HuH-7.5 (cell line): ENCODE data around the gene ALDH8A1.

ENCODE experiments used
- DNase-seq: peaks from one replicate; pipeline ENCODE4 v3.0.0; 2011; ENCODE audit warnings: low spot score

The ALDH8A1 gene

GRCh38 chr6:134949927-134950326 lies at the start of gene ALDH8A1:
Gene ALDH8A1 (minus strand): TSS chr6:134950101. CDS start chr6:134950053, 48 bp downstream.
- no peak for DNase-seq

GRCh38 chr6:134999107-134999506 lies 49.2 kb upstream of the ALDH8A1 start:
- no peak for DNase-seq

DNA sequence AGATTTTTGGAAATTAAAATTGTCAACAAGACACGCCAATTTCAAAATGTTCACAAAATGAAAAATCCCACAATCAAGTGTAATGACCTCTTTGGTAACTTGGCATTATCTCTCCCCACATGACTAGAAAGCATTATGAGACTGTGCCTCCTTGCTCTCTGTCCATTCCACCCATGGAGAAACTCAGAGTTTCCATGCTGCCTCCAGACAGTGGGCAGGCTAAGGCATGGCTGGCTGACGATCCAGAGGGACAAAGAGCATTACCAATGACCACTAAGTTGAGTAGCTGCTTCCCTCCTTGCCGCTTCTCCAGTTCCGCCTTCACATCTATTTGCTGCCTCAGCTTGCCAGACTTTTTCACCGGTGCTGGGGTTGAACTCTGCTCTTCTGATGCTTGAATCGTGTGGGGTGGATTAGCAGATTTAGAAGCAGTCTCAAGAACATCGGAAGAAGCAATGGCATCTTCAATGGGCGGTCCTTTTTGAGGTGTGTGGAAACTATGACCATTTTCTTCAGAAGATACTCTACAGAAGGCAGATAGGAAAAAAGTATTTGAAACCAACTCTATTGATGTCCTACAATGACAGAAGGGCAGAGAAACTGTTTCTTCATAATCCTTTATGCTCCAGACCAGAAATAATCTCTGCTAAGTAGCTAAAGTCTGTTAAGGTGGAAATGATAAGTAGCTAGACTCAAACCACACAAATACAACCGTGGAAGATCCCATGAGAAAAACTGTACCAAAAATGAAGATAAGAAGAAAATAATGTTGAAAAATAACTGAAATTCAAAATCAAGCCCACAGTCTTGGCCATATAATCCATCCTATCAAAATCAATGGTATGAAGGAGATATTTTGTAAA lies 47.5 kb upstream of the ALDH8A1 start:
- no peak for DNase-seq

GRCh38 chr6:134995536-134995935 lies 45.6 kb upstream of the ALDH8A1 start:
- DNase-seq, result no peak

DNA sequence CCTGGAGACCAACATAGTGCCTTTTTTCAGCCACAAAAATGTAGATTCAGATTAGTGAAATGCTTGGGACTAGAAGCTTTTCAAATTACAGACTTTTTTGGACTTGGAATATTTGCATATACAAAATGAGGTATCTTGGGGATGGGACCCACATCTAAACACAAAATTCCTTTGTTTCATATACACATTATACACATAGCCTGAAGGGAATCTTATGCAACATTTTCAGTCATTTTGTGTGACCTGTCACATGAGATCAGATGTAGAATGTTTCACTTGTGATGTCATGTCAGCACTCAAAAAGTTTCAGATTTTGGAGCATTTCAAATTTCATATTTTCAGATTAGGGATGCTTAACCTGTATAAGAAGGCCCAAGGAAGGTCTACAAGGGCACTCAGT lies 44.5 kb upstream of the ALDH8A1 start:
- no peak for DNase-seq

DNA sequence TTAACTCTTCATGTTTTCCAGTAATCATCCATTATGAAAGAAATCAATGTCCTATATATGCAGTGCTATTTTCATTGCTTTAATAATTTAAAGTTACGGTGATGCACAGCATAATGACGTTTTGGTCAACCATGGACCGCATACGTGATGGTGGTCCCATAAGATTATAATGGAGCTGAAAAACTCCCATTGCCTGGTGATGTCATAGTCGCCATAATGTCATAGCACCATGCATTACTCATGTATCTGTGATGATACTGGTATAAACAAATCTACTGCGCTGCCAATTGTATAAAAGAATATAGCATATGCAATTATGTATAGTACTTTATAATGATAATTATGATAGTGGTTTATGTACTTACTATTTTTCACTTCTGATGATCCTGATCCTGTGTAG lies 42.3 kb upstream of the ALDH8A1 start:
- DNase-seq, result no peak

DNA sequence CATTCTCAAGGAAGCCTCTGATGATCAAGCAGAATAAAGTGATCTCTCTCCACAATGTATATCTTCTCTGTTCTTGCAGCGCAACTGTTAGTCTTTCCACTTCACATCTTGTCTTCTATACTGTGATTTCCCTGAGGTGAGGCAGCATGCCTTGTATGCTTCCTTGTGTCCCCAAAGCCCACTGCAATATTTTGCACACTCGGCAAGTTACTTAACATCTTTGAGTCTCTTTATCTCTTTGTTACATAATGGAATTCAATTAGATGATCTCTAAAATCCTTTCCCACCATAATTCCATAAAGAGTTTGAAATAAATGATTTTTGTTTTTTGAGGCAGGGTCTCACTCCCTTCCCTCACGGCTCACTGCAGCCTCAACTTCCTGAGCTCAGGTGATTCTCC lies 40.4 kb upstream of the ALDH8A1 start:
- DNase-seq, result no peak

GRCh38 chr6:134984821-134985220 lies 34.9 kb upstream of the ALDH8A1 start:
- no peak for DNase-seq

DNA sequence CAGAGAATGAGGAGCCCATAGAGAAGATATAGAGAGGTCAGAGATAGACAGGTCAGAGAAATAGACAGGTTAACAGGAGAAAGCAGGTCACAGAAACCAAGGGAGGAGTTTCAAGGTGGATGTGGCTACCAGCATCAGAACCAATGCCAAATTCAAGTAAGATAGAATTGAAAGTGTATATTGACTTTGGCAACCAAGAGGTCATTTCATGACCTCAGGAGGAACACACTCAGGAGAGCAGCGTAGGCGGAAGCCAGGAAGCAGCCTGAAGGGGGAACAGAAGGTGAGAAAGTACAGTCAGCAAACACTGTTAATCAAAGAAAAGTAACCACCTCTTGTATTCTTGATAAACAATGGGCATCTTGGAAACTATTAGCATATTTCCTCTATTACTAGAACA lies 33.9 kb upstream of the ALDH8A1 start:
- DNase-seq, result no peak

GRCh38 chr6:134982161-134982560 lies 32.3 kb upstream of the ALDH8A1 start:
- no peak for DNase-seq

- DNase-seq, result no peak
These were observed 30.9 kb upstream of the ALDH8A1 start for GRCh38 chr6:134980846-134981245.

DNA sequence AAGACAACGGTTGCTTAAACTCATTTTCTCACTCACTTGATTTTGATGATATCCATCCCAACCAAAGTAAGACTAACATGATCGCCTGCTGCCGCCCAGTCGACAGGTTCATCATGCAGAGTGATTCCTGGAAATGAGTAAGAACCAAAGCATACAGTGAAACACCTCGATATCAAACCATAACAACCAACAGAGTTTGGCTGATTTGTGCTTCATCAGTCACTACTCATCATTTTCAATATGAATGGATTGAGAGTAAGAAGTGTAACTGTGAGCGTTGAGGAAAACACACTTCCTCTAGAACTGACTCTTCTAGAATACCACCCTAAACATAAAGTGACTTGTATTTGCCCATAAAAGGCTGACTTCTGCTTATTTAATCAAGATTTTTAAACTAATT lies 29.2 kb upstream of the ALDH8A1 start:
- DNase-seq, result no peak

DNA sequence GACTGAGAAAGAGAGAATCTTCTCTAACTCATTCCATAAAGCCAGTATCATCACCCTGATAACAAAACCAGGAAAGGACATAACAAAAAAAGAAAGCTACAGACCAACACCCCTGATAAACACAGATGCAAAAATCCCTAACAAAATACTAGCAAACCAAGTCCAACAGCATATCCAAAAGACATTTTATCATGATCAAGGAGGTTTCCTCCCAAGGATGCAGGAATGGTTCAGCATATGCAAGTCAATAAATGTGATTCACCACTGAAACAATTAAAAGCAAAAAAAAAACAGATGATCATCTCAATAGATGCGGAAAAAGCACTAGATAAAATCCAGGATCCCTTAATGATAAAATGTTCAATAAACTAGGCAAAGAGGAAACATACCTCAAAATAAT lies 24.5 kb upstream of the ALDH8A1 start:
- DNase-seq, result no peak

GRCh38 chr6:134967711-134968110 lies 17.8 kb upstream of the ALDH8A1 start:
- DNase-seq, result no peak

- no peak for DNase-seq
These were observed 14.7 kb upstream of the ALDH8A1 start for GRCh38 chr6:134964451-134965203.

GRCh38 chr6:134962421-134962820 lies 12.5 kb upstream of the ALDH8A1 start:
- no peak for DNase-seq

DNA sequence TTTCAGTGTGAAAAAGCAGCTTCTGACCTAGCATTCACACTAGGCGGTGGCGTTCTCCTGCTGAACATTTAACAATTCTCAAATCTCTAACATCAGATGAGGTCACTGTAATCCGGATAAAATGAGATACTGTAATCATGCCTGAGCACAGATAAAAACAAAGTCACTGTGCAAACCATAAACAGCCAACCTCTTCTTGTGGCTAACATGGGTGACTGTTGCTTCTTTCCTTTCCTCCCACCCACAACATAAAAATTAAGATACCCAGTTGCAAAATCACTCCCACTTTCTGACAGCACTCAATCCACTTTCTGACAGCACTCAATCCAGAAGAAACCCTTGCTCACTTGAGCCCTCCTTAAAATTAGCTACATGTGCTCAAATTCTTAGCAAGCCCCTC lies 11.5 kb upstream of the ALDH8A1 start:
- DNase-seq, result no peak

- no peak for DNase-seq
These were observed 9.7 kb upstream of the ALDH8A1 start for GRCh38 chr6:134959603-134960002.

DNA sequence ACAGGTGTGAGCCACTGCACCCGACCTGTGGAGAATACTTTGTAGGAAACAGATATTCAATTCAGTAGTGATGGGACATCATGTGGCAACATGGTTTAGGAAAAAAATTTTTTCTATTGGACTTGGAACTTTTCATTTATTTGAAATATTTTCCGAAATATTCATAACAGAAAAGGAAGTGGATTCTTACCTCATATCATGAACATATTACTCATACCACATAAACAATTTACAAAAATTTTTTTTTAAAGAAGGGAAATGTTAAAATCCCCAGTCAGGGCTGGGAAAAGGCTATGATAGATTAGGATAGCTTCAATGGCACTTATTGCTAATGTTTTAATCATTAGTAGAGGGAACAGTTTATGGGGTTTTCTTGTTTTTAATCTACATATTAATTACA lies 6.8 kb upstream of the ALDH8A1 start:
- DNase-seq, result no peak

GRCh38 chr6:134956032-134956431 lies 6.1 kb upstream of the ALDH8A1 start:
- no peak for DNase-seq

DNA sequence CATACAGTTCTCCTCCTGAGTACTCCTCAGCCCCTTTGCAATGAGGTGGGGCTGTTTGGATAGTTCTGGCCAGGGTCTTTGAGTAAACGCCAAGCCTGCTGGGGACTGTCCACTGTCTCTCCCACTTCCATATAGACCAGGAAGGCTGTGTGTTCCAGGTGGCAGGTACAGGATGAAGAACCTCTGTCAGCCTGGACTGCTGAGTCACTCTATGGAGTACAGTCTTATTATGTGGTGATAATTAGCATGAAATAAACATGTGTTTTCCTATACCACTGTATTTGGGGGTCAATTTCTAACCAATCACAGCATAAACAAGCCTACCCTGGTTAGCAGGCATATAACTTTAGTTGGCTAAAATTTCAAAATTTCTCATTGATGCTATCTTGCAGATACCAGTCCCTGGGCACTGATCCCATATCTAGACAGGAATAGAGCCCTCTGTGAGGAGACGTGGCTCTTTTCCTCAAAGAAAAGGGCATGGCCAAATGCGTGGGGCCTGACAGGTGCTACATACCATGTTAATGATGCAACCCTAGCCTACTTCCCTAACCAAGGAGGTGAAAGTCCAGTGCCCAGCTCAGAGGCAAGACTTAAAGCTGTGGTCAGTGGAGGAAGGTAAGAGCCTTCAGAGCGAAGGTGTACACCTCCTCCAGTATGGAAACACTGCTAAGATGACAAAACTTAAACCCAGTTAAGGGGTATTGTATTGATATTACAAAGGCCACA lies 4.5 kb upstream of the ALDH8A1 start:
- DNase-seq, result no peak

DNA sequence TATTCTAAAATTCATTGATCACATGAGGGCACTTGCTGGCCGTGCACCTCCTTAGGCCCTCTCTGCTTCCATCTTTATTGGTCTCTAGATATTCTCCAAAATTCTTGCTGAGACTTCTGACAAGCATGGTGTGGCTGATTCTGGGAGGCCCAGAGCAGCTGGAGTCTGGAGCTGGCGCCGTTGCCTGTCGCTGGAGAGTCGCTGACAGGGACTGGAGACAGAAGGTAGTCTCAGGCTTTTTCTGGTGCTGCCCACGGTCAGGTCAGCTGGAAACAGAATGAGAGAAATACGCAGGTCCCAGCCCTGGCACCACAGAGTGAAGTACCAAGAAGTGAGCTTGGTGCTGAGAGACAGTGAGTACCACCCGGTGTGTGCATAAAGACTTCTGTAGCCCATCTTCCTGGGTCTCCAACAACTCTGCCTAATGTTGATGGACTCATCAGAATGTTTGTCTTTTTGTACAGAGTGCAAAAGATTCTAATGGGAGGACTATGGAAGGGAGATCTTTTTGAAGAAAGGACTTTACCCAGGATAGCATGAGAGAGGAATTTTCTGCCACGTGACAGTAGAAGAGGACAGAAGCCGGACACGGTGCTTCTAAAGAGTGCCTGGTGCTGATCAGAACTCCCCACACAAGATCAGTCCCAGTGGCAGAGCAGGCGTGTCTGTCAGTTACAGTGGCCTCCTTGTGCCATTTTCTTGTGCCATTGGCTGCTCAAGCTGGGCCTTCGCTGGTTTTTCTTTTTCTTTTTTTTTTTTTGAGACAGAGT lies 1.8 kb upstream of the ALDH8A1 start:
- no peak for DNase-seq
